OCI-LY3 (cell line): ENCODE data around the gene SHROOM2.

Experiments used
- EZH2phosphoT487 ChIP-seq: fragments of 200-600 bp; shearing (Covaris generic); IDR thresholded peaks from 2 replicates; pipeline ENCODE4 v1.6.1; 2018; ENCODE audit warnings: antibody characterized with exemption, mixed run types, low read depth
- TF ChIP-seq, protein P1 (sequence below): fragments of 200-600, 300-600 bp; sonication (generic); IDR thresholded peaks from 2 replicates; pipeline ENCODE4 v1.5.1; 2014; ENCODE audit warnings: antibody characterized with exemption, low read length, low read depth

DNA sequence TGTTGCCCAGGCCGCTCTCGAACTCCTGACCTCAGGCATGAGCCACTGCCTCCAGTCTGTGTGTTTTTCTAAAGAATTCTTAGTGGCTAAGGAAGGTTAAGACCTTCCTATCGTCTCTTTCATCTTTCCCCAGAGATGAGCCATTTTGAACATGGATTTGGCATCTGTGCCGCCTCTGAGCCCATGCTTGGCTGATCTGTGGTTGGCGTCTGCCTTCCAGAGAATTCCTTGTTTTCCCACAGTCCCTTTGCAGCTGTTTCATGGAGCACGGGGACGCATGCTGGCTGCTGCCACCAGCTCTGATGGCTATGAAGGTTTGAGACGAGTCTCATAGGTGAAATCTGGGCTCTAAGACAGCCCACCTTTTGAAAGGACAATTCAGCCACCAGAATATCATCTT, 60.4 kb downstream of the SHROOM2 start:
- TF ChIP-seq, protein P1, sequence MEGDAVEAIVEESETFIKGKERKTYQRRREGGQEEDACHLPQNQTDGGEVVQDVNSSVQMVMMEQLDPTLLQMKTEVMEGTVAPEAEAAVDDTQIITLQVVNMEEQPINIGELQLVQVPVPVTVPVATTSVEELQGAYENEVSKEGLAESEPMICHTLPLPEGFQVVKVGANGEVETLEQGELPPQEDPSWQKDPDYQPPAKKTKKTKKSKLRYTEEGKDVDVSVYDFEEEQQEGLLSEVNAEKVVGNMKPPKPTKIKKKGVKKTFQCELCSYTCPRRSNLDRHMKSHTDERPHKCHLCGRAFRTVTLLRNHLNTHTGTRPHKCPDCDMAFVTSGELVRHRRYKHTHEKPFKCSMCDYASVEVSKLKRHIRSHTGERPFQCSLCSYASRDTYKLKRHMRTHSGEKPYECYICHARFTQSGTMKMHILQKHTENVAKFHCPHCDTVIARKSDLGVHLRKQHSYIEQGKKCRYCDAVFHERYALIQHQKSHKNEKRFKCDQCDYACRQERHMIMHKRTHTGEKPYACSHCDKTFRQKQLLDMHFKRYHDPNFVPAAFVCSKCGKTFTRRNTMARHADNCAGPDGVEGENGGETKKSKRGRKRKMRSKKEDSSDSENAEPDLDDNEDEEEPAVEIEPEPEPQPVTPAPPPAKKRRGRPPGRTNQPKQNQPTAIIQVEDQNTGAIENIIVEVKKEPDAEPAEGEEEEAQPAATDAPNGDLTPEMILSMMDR, result no peak
- TF ChIP-seq EZH2phosphoT487, result no peak
